ENCODE data around the gene CRYBG2.

CRYBG2 gene

GRCh38 chr1:26353976-26354820 is at the start of gene CRYBG2:
TSS of gene CRYBG2 (minus strand) at chr1:26354130. CDS start at chr1:26346657, 7,473 bp downstream.
- H3K27ac ChIP-seq: peak within 1 kb of the TSS; percentile 41; the same call in 1 of the 2 replicates
- no peak for TF ChIP-seq ZFX (IDR thresholded peaks at IDR 0.05)
- no peak for TF ChIP-seq CTCF (conservative IDR thresholded peaks at IDR 0.05)

- H3K27ac ChIP-seq: no peak overlapping the region
- no peak for TF ChIP-seq ZFX (IDR thresholded peaks at IDR 0.05)
- no peak for TF ChIP-seq CTCF (conservative IDR thresholded peaks at IDR 0.05)
Observed at GRCh38 chr1:26403656-26404055, 49.7 kb upstream of the CRYBG2 start.

GRCh38 chr1:26401891-26402290 is 48.0 kb upstream of the CRYBG2 start:
- TF ChIP-seq CTCF (conservative IDR thresholded peaks at IDR 0.05) (no peak), ZFX (IDR thresholded peaks at IDR 0.05) (no peak)
- H3K27ac ChIP-seq: no peak overlapping the region

- H3K27ac ChIP-seq: no peak overlapping the region
- TF ChIP-seq ZFX (IDR thresholded peaks at IDR 0.05) (no peak), CTCF (conservative IDR thresholded peaks at IDR 0.05) (no peak)
Observed at GRCh38 chr1:26399034-26399433, 45.1 kb upstream of the CRYBG2 start.

GRCh38 chr1:26395754-26396153 is 41.8 kb upstream of the CRYBG2 start:
- TF ChIP-seq CTCF (conservative IDR thresholded peaks at IDR 0.05) (no peak), ZFX (IDR thresholded peaks at IDR 0.05) (no peak)

GRCh38 chr1:26391450-26391849 is 37.5 kb upstream of the CRYBG2 start:
- no peak overlapping the region; the same call in 1 of the 2 replicates for H3K27ac ChIP-seq
- TF ChIP-seq CTCF (conservative IDR thresholded peaks at IDR 0.05) (peak; percentile 57), ZFX (IDR thresholded peaks at IDR 0.05) (no peak)

More at GRCh38 chr1:26395754-26396153, 41.8 kb upstream of the CRYBG2 start:
- no peak overlapping the region for H3K27ac ChIP-seq

GRCh38 chr1:26389604-26390247 is 35.8 kb upstream of the CRYBG2 start:
- peak overlapping the region; percentile 40; the same call in 1 of the 2 replicates for H3K27ac ChIP-seq
- no peak for TF ChIP-seq CTCF (conservative IDR thresholded peaks at IDR 0.05)
- no peak for TF ChIP-seq ZFX (IDR thresholded peaks at IDR 0.05)

All from C4-2B (cell line).